Measurements from ENCODE around the gene SLC7A8.
A peak's percentile ranks its signal among the peaks of the same experiment; 100 is the strongest.

Gene SLC7A8

GRCh38 chr14:23095196-23096108, 88.0 kb downstream of the SLC7A8 start, which contains the start of gene C14orf119:
TSS of gene C14orf119 (plus strand) at chr14:23095505. CDS start at chr14:23097659, 2,154 bp downstream.
- TF ChIP-seq TAF1 (IDR thresholded peaks at IDR 0.05; ENCODE audit: borderline replicate concordance, insufficient read depth, low read length), result peak; percentile 49; the same call in 1 of the 2 replicates
- TF ChIP-seq POLR2AphosphoS5 (IDR thresholded peaks at IDR 0.05; ENCODE audit: low read depth, low read length), result no peak; the same call in 1 of the 2 replicates

GRCh38 chr14:23094666-23095195, 88.7 kb downstream of the SLC7A8 start, which contains the start of gene ACIN1:
TSS of gene ACIN1 (minus strand) at chr14:23095136. CDS start at chr14:23095112, 24 bp downstream.
- TF ChIP-seq REST (IDR thresholded peaks at IDR 0.05; ENCODE audit: insufficient read depth in 1 of 2, low read depth in 2 of 2, low read length in 2 of 2) (peak in 1 of 2 experiments; percentile 47; a peak in 1 of 4 replicates), POLR2AphosphoS5 (IDR thresholded peaks at IDR 0.05; ENCODE audit: low read depth, low read length) (peak; percentile 46; the same call in 1 of the 2 replicates), FOXP2 (optimal IDR thresholded peaks at IDR 0.05; ENCODE audit: borderline replicate concordance, extremely low read depth, extremely low read length, insufficient read depth) (no peak), TAF1 (IDR thresholded peaks at IDR 0.05; ENCODE audit: borderline replicate concordance, insufficient read depth, low read length) (peak; percentile 76; the same call in 1 of the 2 replicates)

- no peak for TF ChIP-seq FOXP2 (optimal IDR thresholded peaks at IDR 0.05; ENCODE audit: borderline replicate concordance, extremely low read depth, extremely low read length, insufficient read depth)
- TF ChIP-seq SIN3A (IDR thresholded peaks at IDR 0.05; ENCODE audit: borderline replicate concordance, insufficient read depth, low read length), result peak; percentile 90; the same call in 1 of the 2 replicates
- no peak for TF ChIP-seq POLR2AphosphoS5 (IDR thresholded peaks at IDR 0.05; ENCODE audit: low read depth, low read length)
- TF ChIP-seq REST (IDR thresholded peaks at IDR 0.05; ENCODE audit: insufficient read depth in 1 of 2, low read depth in 2 of 2, low read length in 2 of 2), result no peak
- TF ChIP-seq TAF1 (IDR thresholded peaks at IDR 0.05; ENCODE audit: borderline replicate concordance, insufficient read depth, low read length), result no peak
Observed at GRCh38 chr14:23093991-23094665, 89.3 kb downstream of the SLC7A8 start.

- TF ChIP-seq FOXP2 (optimal IDR thresholded peaks at IDR 0.05; ENCODE audit: borderline replicate concordance, extremely low read depth, extremely low read length, insufficient read depth), result no peak
- TF ChIP-seq TAF1 (IDR thresholded peaks at IDR 0.05; ENCODE audit: borderline replicate concordance, insufficient read depth, low read length), result no peak
- no peak for TF ChIP-seq REST (IDR thresholded peaks at IDR 0.05; ENCODE audit: insufficient read depth in 1 of 2, low read depth in 2 of 2, low read length in 2 of 2)
- no peak for TF ChIP-seq SIN3A (IDR thresholded peaks at IDR 0.05; ENCODE audit: borderline replicate concordance, insufficient read depth, low read length)
- TF ChIP-seq POLR2AphosphoS5 (IDR thresholded peaks at IDR 0.05; ENCODE audit: low read depth, low read length), result no peak
Observed at GRCh38 chr14:23093526-23093925, 89.9 kb downstream of the SLC7A8 start.

GRCh38 chr14:23093104-23093503, 90.4 kb downstream of the SLC7A8 start:
- no peak for TF ChIP-seq FOXP2 (optimal IDR thresholded peaks at IDR 0.05; ENCODE audit: borderline replicate concordance, extremely low read depth, extremely low read length, insufficient read depth)
- TF ChIP-seq TAF1 (IDR thresholded peaks at IDR 0.05; ENCODE audit: borderline replicate concordance, insufficient read depth, low read length), result no peak
- TF ChIP-seq REST (IDR thresholded peaks at IDR 0.05; ENCODE audit: insufficient read depth in 1 of 2, low read depth in 2 of 2, low read length in 2 of 2), result no peak
- TF ChIP-seq SIN3A (IDR thresholded peaks at IDR 0.05; ENCODE audit: borderline replicate concordance, insufficient read depth, low read length), result no peak
- no peak for TF ChIP-seq POLR2AphosphoS5 (IDR thresholded peaks at IDR 0.05; ENCODE audit: low read depth, low read length)

Data from PFSK-1 (cell line).